Skin epidermis (tissue), 12 donors: ENCODE results near the gene PDE4D.

Experiments used
- H3K27ac ChIP-seq, 21 experiments: fragments of 200-600 bp; sonication (generic) in 11 of 21; one replicate each; pipeline ENCODE4 v1.5.0; 2020; ENCODE audit warnings: mild to moderate bottlenecking in 3 of 21, inconsistent platforms in 2 of 21, moderate library complexity in 2 of 21
- H3K4me3 ChIP-seq, 7 experiments: fragments of 200-600 bp; sonication (generic) in 2 of 7; one replicate each; pipeline ENCODE4 v1.5.0; 2020; ENCODE audit warnings: inconsistent platforms in 2 of 7, mild to moderate bottlenecking in 2 of 7, moderate library complexity in 1 of 7

PDE4D gene

DNA sequence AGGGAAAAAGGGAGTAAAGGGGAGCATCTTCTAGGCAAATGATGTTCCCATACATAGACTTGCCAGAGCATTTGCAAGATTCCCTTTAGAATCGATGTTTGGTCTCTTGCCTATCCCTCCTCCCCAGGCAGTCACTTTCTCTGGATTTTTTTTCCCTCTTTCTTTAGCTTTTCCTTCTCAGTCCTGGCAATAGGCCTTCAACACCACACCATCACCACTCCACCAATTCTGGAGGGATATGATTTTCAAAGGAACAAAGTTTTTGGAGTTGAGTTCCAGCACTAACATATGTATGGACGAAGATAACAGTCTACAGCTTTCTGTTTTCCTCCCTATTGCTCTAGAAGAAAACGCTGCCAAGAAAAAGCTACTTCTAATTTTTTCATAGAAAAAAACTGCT lies 377.4 kb downstream of the PDE4D start:
- Histone ChIP-seq H3K4me3 (no peak overlapping the region), H3K27ac (no peak overlapping the region)

- Histone ChIP-seq H3K4me3 (no peak overlapping the region), H3K27ac (no peak overlapping the region)
These were observed 387.1 kb downstream of the PDE4D start for GRCh38 chr5:59506285-59506877.

DNA sequence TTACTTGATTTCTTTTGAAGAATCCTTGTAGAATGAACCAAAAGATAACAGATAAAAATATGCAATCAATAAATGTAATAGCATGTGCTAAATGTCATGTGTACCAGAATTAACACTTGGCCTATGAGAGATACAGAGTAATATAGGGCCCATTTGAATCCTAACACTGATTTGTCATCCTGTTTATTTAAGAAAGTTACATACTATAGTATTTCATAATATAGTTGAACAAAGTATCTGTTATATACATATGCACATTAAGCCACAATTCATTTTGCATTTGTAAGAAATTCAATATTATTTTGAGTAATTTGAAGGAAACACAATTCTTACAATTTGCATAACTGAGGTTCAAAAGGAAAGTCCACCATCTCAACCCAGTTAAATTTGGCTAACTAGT lies 389.5 kb downstream of the PDE4D start:
- no peak overlapping the region for H3K4me3 ChIP-seq
- H3K27ac ChIP-seq, result no peak overlapping the region

- H3K27ac ChIP-seq, result no peak overlapping the region
- H3K4me3 ChIP-seq, result no peak overlapping the region
These were observed 390.3 kb downstream of the PDE4D start for GRCh38 chr5:59503220-59503619.

DNA sequence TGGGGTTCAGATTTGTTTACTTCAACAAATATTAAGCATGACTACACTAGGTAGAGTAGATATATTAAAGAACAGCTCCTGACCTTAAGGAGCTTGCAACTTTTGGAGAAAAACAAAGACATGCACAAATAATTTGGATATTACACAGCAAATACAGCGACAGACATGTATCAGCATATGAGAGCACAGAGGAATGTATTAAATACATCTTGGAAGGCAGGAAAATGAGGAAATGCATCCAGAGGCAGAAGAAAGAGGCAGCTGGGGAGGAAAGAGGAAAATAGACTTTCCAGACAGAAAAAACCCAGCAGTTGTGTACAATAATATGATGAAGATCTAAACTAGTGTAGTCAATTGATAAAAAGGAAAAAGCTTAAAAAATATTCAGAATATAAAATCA lies 392.2 kb downstream of the PDE4D start:
- Histone ChIP-seq H3K4me3 (no peak overlapping the region), H3K27ac (no peak overlapping the region)

GRCh38 chr5:59500014-59500413 lies 393.5 kb downstream of the PDE4D start:
- no peak overlapping the region for H3K4me3 ChIP-seq
- no peak overlapping the region for H3K27ac ChIP-seq

- Histone ChIP-seq H3K4me3 (no peak overlapping the region), H3K27ac (no peak overlapping the region)
These were observed 396.3 kb downstream of the PDE4D start for GRCh38 chr5:59497207-59497606.

- H3K27ac ChIP-seq, result no peak overlapping the region
These were observed 396.9 kb downstream of the PDE4D start for GRCh38 chr5:59496524-59497134.

GRCh38 chr5:59491945-59492344 lies 401.6 kb downstream of the PDE4D start:
- Histone ChIP-seq H3K4me3 (no peak overlapping the region), H3K27ac (no peak overlapping the region)

More at GRCh38 chr5:59496524-59497134, 396.9 kb downstream of the PDE4D start:
- H3K4me3 ChIP-seq, result no peak overlapping the region

DNA sequence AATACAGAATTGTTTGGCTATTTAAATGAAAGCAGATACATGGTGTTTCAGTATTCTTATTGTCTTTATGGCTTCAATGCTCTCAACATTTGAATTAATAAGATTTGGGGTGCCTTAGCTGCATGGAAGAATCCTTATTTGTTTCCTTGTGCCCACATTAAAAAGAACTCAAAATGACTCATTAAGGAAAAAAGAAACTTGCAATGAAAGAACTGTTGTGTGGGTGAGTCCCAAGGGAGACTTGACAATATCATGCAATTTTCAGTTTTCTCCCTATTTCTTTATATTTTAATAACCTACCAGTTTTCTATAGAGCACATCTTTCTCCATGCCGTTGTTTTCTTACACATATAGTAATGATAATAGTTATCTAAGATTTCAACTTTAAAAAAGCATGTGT lies 404.0 kb downstream of the PDE4D start:
- H3K27ac ChIP-seq, result no peak overlapping the region
- no peak overlapping the region for H3K4me3 ChIP-seq

GRCh38 chr5:59487772-59488729 lies 405.5 kb downstream of the PDE4D start:
- H3K4me3 ChIP-seq, result no peak overlapping the region
- no peak overlapping the region for H3K27ac ChIP-seq

- Histone ChIP-seq H3K4me3 (no peak overlapping the region), H3K27ac (no peak overlapping the region)
These were observed 406.3 kb downstream of the PDE4D start for GRCh38 chr5:59487068-59487686.

GRCh38 chr5:59486508-59486907 lies 407.0 kb downstream of the PDE4D start:
- H3K4me3 ChIP-seq, result no peak overlapping the region
- no peak overlapping the region for H3K27ac ChIP-seq

DNA sequence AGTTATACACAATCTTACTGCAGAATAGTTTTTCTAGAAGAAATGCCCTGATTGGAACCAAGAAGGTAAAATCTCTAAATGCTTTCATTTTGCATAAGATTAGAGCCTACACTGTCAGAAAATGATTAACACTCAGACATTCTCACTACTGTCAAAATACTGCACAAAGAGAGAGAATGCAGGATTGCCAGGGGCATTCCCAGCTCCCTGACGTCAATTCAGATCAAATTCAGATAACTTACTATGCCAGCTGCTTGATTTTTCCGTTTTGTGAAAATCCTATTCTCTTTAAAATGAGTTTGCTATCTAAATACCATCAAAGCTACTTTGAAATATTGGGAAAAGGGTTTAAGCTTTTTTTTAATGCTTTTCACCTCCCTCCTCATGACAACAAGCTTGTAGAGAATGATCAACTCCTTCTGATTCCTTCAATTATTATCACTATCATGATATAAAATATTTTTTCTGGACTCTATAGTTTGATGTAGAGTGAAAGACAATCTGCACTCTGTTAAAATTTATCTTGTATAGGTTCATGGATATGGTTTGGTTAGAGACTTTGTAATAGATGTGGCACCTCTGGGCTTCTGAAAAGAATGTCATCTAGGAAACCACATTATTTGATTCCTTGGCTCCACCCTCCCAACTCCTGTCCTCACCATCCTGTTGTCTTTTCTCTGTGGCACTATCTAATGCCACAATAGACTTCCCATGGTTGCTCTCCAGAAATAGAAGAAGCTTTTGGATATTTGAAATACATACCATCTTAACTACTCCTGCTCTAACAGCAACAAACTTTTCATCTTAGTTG lies 407.7 kb downstream of the PDE4D start:
- Histone ChIP-seq H3K4me3 (no peak overlapping the region), H3K27ac (no peak overlapping the region)

GRCh38 chr5:59485107-59485506 lies 408.4 kb downstream of the PDE4D start:
- Histone ChIP-seq H3K27ac (no peak overlapping the region), H3K4me3 (no peak overlapping the region)

- Histone ChIP-seq H3K27ac (no peak overlapping the region), H3K4me3 (no peak overlapping the region)
These were observed 408.9 kb downstream of the PDE4D start for GRCh38 chr5:59484618-59485017.

GRCh38 chr5:59483971-59484472 lies 409.5 kb downstream of the PDE4D start:
- H3K4me3 ChIP-seq, result no peak overlapping the region
- H3K27ac ChIP-seq, result no peak overlapping the region

- H3K27ac ChIP-seq, result no peak overlapping the region
- H3K4me3 ChIP-seq, result no peak overlapping the region
These were observed 414.4 kb downstream of the PDE4D start for GRCh38 chr5:59479086-59479485.

GRCh38 chr5:59474324-59474723 lies 419.2 kb downstream of the PDE4D start:
- Histone ChIP-seq H3K27ac (no peak overlapping the region), H3K4me3 (no peak overlapping the region)
